MM.1S (cell line): ENCODE measurements around the gene ZBTB11.
"Not testable (repeated sequence)": the region's sequence is repeated elsewhere in the genome, so short reads cannot be mapped to it uniquely, and the experiment has no call there.

Experiments used
- DNase-seq: peaks from one replicate; pipeline ENCODE4 v3.0.0-alpha.2; 2015
- H2AFZ ChIP-seq: fragments of 300-600 bp; sonication (generic); 2 replicates; pipeline ENCODE4 v1.6.0; 2016; ENCODE audit warnings: antibody characterized with exemption, low read length
- H3F3A ChIP-seq: fragments of 300-600 bp; sonication (generic); 2 replicates; pipeline ENCODE4 v1.6.1; 2016; ENCODE audit warnings: mild to moderate bottlenecking, antibody characterized with exemption, low read length, moderate library complexity, mixed read lengths; ENCODE audit not compliant: insufficient read depth
- H3K27ac ChIP-seq: fragments of 300-600 bp; sonication (generic); 2 replicates; pipeline ENCODE4 v1.5.1; 2016; ENCODE audit warnings: mild to moderate bottlenecking, low read length
- H3K27me3 ChIP-seq: fragments of 300-600 bp; sonication (generic); replicated peaks from 2 replicates; pipeline ENCODE4 v1.6.0; 2016; ENCODE audit warnings: low read length; ENCODE audit not compliant: insufficient read depth
- H3K36me3 ChIP-seq: fragments of 300-600 bp; sonication (generic); replicated peaks from 2 replicates; pipeline ENCODE4 v1.6.1; 2016; ENCODE audit warnings: mild to moderate bottlenecking, low read length, mixed read lengths; ENCODE audit not compliant: insufficient read depth
- H3K4me1 ChIP-seq: fragments of 300-600 bp; sonication (generic); 2 replicates; pipeline ENCODE4 v1.6.1; 2016; ENCODE audit warnings: low read length, mixed read lengths
- H3K4me2 ChIP-seq: fragments of 300-600 bp; sonication (generic); 2 replicates; pipeline ENCODE4 v1.6.0; 2016; ENCODE audit warnings: low read depth, low read length
- H3K4me3 ChIP-seq: fragments of 300-600 bp; sonication (generic); 2 replicates; pipeline ENCODE4 v1.5.1; 2016; ENCODE audit warnings: low read length, mixed read lengths
- H3K79me2 ChIP-seq: fragments of 300-600 bp; sonication (generic); 2 replicates; pipeline ENCODE4 v1.6.1; 2016; ENCODE audit warnings: mixed run types, low read length, mixed read lengths
- H3K9ac ChIP-seq: fragments of 300-600 bp; sonication (generic); 2 replicates; pipeline ENCODE4 v1.6.1; 2016; ENCODE audit warnings: low read length, mixed read lengths
- H3K9me2 ChIP-seq: fragments of 300-600 bp; sonication (generic); replicated peaks from 2 replicates; pipeline ENCODE4 v1.6.1; 2016; ENCODE audit warnings: mild to moderate bottlenecking, low read length, mixed read lengths; ENCODE audit not compliant: insufficient read depth
- H3K9me3 ChIP-seq: fragments of 300-600 bp; sonication (generic); replicated peaks from 2 replicates; pipeline ENCODE4 v1.6.1; 2016; ENCODE audit warnings: mild to moderate bottlenecking, low read length, mixed read lengths; ENCODE audit not compliant: insufficient read depth
- H4K20me1 ChIP-seq: fragments of 300-600 bp; sonication (generic); 2 replicates; pipeline ENCODE4 v1.6.1; 2016; ENCODE audit warnings: mild to moderate bottlenecking, low read length, moderate library complexity, mixed read lengths; ENCODE audit not compliant: insufficient read depth
- CTCF ChIP-seq: fragments of 300-600 bp; sonication (generic); IDR thresholded peaks from 2 replicates; pipeline ENCODE4 v1.5.1; 2016; ENCODE audit warnings: antibody characterized with exemption, low read length, mixed read lengths
- EZH2 ChIP-seq: fragments of 300-600 bp; sonication (generic); optimal IDR thresholded peaks from 2 replicates; pipeline ENCODE3; 2017; ENCODE audit warnings: low read depth, mild to moderate bottlenecking, antibody characterized with exemption, low read length, mixed read lengths
- EZH2phosphoT487 ChIP-seq: fragments of 300-600 bp; sonication (generic); IDR thresholded peaks from 2 replicates; pipeline ENCODE4 v1.6.1; 2018; ENCODE audit warnings: antibody characterized with exemption, low read length

Gene ZBTB11

GRCh38 chr3:101632586-101632985, 44.3 kb downstream of the ZBTB11 start:
- Histone ChIP-seq H3F3A (no peaks in the 10 kb centered on the region), H3K27ac (no peak overlapping the region), H3K4me1 (no peaks in the 10 kb centered on the region), H3K36me3 (no peaks in the 10 kb centered on the region), H3K4me2 (no peak overlapping the region), H3K9ac (no peak overlapping the region), H4K20me1 (no peaks in the 10 kb centered on the region), H3K79me2 (no peaks in the 10 kb centered on the region), H3K4me3 (no peak overlapping the region), H3K9me3 (no peaks in the 10 kb centered on the region), H3K27me3 (no peaks in the 10 kb centered on the region), H3K9me2 (no peaks in the 10 kb centered on the region), H2AFZ (no peak overlapping the region)
- DNase-seq, result no peak
- no peak for TF ChIP-seq CTCF
- TF ChIP-seq EZH2phosphoT487, result no peak
- TF ChIP-seq EZH2, result no peak

- H3K4me3 ChIP-seq, H3K36me3 ChIP-seq: not testable (repeated sequence)
Observed at GRCh38 chr3:101631959-101632358, 45.0 kb downstream of the ZBTB11 start.

GRCh38 chr3:101631098-101631796, 45.7 kb downstream of the ZBTB11 start:
- Histone ChIP-seq H3K27ac (no peak overlapping the region), H3F3A (no peaks in the 10 kb centered on the region), H3K4me2 (no peak overlapping the region), H3K4me1 (no peaks in the 10 kb centered on the region), H2AFZ (no peak overlapping the region), H3K27me3 (no peaks in the 10 kb centered on the region), H3K9me2 (no peaks in the 10 kb centered on the region), H3K4me3 (no peak overlapping the region), H3K9me3 (no peaks in the 10 kb centered on the region), H3K79me2 (no peaks in the 10 kb centered on the region), H4K20me1 (no peaks in the 10 kb centered on the region), H3K36me3 (no peaks in the 10 kb centered on the region), H3K9ac (no peak overlapping the region)
- TF ChIP-seq EZH2 (no peak), CTCF (no peak), EZH2phosphoT487 (no peak)
- DNase-seq, result no peak

More at GRCh38 chr3:101631959-101632358, 45.0 kb downstream of the ZBTB11 start:
- not testable (repeated sequence) for H3K79me2 ChIP-seq, H3K9ac ChIP-seq, DNase-seq, H3F3A ChIP-seq, H3K27ac ChIP-seq, H3K9me3 ChIP-seq, H3K9me2 ChIP-seq, H3K4me1 ChIP-seq, H4K20me1 ChIP-seq, H3K27me3 ChIP-seq, H3K4me2 ChIP-seq, H2AFZ ChIP-seq

GRCh38 chr3:101629219-101629618, 47.7 kb downstream of the ZBTB11 start:
- H3K36me3 ChIP-seq, result no peaks in the 10 kb centered on the region
- no peak overlapping the region for H3K27ac ChIP-seq
- TF ChIP-seq CTCF (no peak), EZH2 (no peak), EZH2phosphoT487 (no peak)
- no peaks in the 10 kb centered on the region for H3K4me1 ChIP-seq
- no peak overlapping the region for H3K9ac ChIP-seq
- no peaks in the 10 kb centered on the region for H3K27me3 ChIP-seq
- no peak overlapping the region for H3K4me3 ChIP-seq
- H4K20me1 ChIP-seq, result no peaks in the 10 kb centered on the region
- H3F3A ChIP-seq, result no peaks in the 10 kb centered on the region
- DNase-seq, result no peak
- H3K9me3 ChIP-seq, result no peaks in the 10 kb centered on the region
- H3K9me2 ChIP-seq, result no peaks in the 10 kb centered on the region
- H3K79me2 ChIP-seq, result no peaks in the 10 kb centered on the region
- no peak overlapping the region for H2AFZ ChIP-seq
- H3K4me2 ChIP-seq, result no peak overlapping the region
